Activated naive CD8-positive, alpha-beta T cell treated with anti-CD3 and anti-CD28 coated beads for 36 hours (primary cell): Measurements from ENCODE around the gene BTBD16. TPM values are rescaled to one million over a fixed set of nuclear protein-coding genes. Genes with fewer than 3 reads are reported as not detected.

ENCODE experiments used
- DNase-seq: peaks from one replicate; pipeline ENCODE4 v3.0.0; 2021
- H3K27ac Mint-ChIP-seq: one replicate; pipeline ENCODE4 v1.8.0; 2022; ENCODE audit warnings: mild to moderate bottlenecking, moderate library complexity, mixed read lengths
- H3K27me3 Mint-ChIP-seq: one replicate; pipeline ENCODE4 v1.8.0; 2022; ENCODE audit warnings: mild to moderate bottlenecking, mixed read lengths
- H3K36me3 Mint-ChIP-seq: one replicate; pipeline ENCODE4 v1.8.0; 2021; ENCODE audit warnings: mild to moderate bottlenecking, mixed read lengths
- H3K4me1 Mint-ChIP-seq: one replicate; pipeline ENCODE4 v1.8.0; 2021; ENCODE audit warnings: mixed read lengths
- H3K4me3 Mint-ChIP-seq: one replicate; pipeline ENCODE4 v1.8.0; 2022; ENCODE audit warnings: mild to moderate bottlenecking, moderate library complexity, mixed read lengths
- H3K9me3 Mint-ChIP-seq: one replicate; pipeline ENCODE4 v1.8.0; 2022; ENCODE audit warnings: mixed read lengths
- total RNA-seq, 2 experiments: library from RNA; stranded (reverse); gene quantifications; one replicate each; pipeline ENCODE4 v1.2.3, GENCODE V29; 2021

The BTBD16 gene
- total RNA-seq, 2 experiments from 2014 or later, result not detected

GRCh38 chr10:122304054-122304579 is 33.0 kb downstream of the BTBD16 start:
- Mint-ChIP-seq H3K36me3 (no peaks in the 10 kb centered on the region), H3K27ac (no peak overlapping the region), H3K9me3 (peaks cover 7% of the 10 kb centered on the region), H3K4me1 (peaks cover 4% of the 10 kb centered on the region), H3K4me3 (no peak overlapping the region), H3K27me3 (no peaks in the 10 kb centered on the region)
- no peak for DNase-seq

GRCh38 chr10:122306282-122306681 is 35.2 kb downstream of the BTBD16 start:
- DNase-seq, result no peak
- Mint-ChIP-seq H3K27me3 (peaks cover 4% of the 10 kb centered on the region), H3K9me3 (peaks cover 7% of the 10 kb centered on the region), H3K27ac (no peak overlapping the region), H3K4me3 (no peak overlapping the region), H3K4me1 (peaks cover 4% of the 10 kb centered on the region), H3K36me3 (no peaks in the 10 kb centered on the region)

GRCh38 chr10:122306744-122307143 is 35.6 kb downstream of the BTBD16 start:
- no peak overlapping the region for H3K27ac Mint-ChIP-seq
- H3K36me3 Mint-ChIP-seq, result no peaks in the 10 kb centered on the region
- no peak for DNase-seq
- peaks cover 7% of the 10 kb centered on the region for H3K9me3 Mint-ChIP-seq
- H3K27me3 Mint-ChIP-seq, result peaks cover 4% of the 10 kb centered on the region
- H3K4me1 Mint-ChIP-seq, result peaks cover 4% of the 10 kb centered on the region
- no peak overlapping the region for H3K4me3 Mint-ChIP-seq

GRCh38 chr10:122307669-122308416 is 36.7 kb downstream of the BTBD16 start:
- peaks cover 9% of the 10 kb centered on the region for H3K27me3 Mint-ChIP-seq
- H3K9me3 Mint-ChIP-seq, result peaks cover 7% of the 10 kb centered on the region
- no peak for DNase-seq
- H3K27ac Mint-ChIP-seq, result no peak overlapping the region
- H3K36me3 Mint-ChIP-seq, result no peaks in the 10 kb centered on the region
- H3K4me3 Mint-ChIP-seq, result no peak overlapping the region
- H3K4me1 Mint-ChIP-seq, result peaks cover 4% of the 10 kb centered on the region

- Mint-ChIP-seq H3K27me3 (peaks cover 12% of the 10 kb centered on the region), H3K36me3 (no peaks in the 10 kb centered on the region), H3K4me3 (no peak overlapping the region), H3K4me1 (peaks cover 4% of the 10 kb centered on the region), H3K9me3 (peaks cover 7% of the 10 kb centered on the region), H3K27ac (no peak overlapping the region)
- DNase-seq, result no peak
These were observed 37.5 kb downstream of the BTBD16 start for GRCh38 chr10:122308417-122309141.

- peaks cover 5% of the 10 kb centered on the region for H3K9me3 Mint-ChIP-seq
- DNase-seq, result no peak
- H3K36me3 Mint-ChIP-seq, result no peaks in the 10 kb centered on the region
- H3K27ac Mint-ChIP-seq, result no peak overlapping the region
- H3K4me3 Mint-ChIP-seq, result no peak overlapping the region
- H3K4me1 Mint-ChIP-seq, result peaks cover 4% of the 10 kb centered on the region
- H3K27me3 Mint-ChIP-seq, result peaks cover 19% of the 10 kb centered on the region
These were observed 39.4 kb downstream of the BTBD16 start for GRCh38 chr10:122310311-122311050.

- no peaks in the 10 kb centered on the region for H3K36me3 Mint-ChIP-seq
- H3K4me1 Mint-ChIP-seq, result peaks cover 4% of the 10 kb centered on the region
- H3K4me3 Mint-ChIP-seq, result no peak overlapping the region
- no peaks in the 10 kb centered on the region for H3K9me3 Mint-ChIP-seq
- DNase-seq, result no peak
- no peak overlapping the region for H3K27ac Mint-ChIP-seq
- H3K27me3 Mint-ChIP-seq, result peaks cover 19% of the 10 kb centered on the region
These were observed 39.9 kb downstream of the BTBD16 start for GRCh38 chr10:122311051-122311410.

- no peaks in the 10 kb centered on the region for H3K36me3 Mint-ChIP-seq
These were observed 40.6 kb downstream of the BTBD16 start for GRCh38 chr10:122311716-122312115.

GRCh38 chr10:122316224-122316884 is 45.3 kb downstream of the BTBD16 start:
- DNase-seq, result no peak
- H3K27me3 Mint-ChIP-seq, result peaks cover 15% of the 10 kb centered on the region
- no peaks in the 10 kb centered on the region for H3K9me3 Mint-ChIP-seq
- no peaks in the 10 kb centered on the region for H3K36me3 Mint-ChIP-seq
- H3K27ac Mint-ChIP-seq, result no peak overlapping the region
- no peak overlapping the region for H3K4me3 Mint-ChIP-seq
- no peaks in the 10 kb centered on the region for H3K4me1 Mint-ChIP-seq

More at GRCh38 chr10:122311716-122312115, 40.6 kb downstream of the BTBD16 start:
- Mint-ChIP-seq H3K4me1 (peaks cover 4% of the 10 kb centered on the region), H3K4me3 (no peak overlapping the region), H3K27me3 (peaks cover 19% of the 10 kb centered on the region), H3K9me3 (no peaks in the 10 kb centered on the region), H3K27ac (no peak overlapping the region)
- DNase-seq, result no peak

GRCh38 chr10:122321960-122322359 is 50.9 kb downstream of the BTBD16 start:
- Mint-ChIP-seq H3K27ac (no peak overlapping the region), H3K36me3 (no peaks in the 10 kb centered on the region), H3K4me3 (no peak overlapping the region), H3K27me3 (peaks cover 17% of the 10 kb centered on the region), H3K9me3 (no peaks in the 10 kb centered on the region), H3K4me1 (no peaks in the 10 kb centered on the region)
- DNase-seq, result no peak

- Mint-ChIP-seq H3K36me3 (no peaks in the 10 kb centered on the region), H3K4me3 (no peak overlapping the region), H3K4me1 (no peaks in the 10 kb centered on the region), H3K27ac (no peak overlapping the region), H3K27me3 (peaks cover 18% of the 10 kb centered on the region), H3K9me3 (no peaks in the 10 kb centered on the region)
- DNase-seq, result no peak
These were observed 52.1 kb downstream of the BTBD16 start for GRCh38 chr10:122323189-122323588.

GRCh38 chr10:122323941-122324675 is 53.0 kb downstream of the BTBD16 start:
- Mint-ChIP-seq H3K4me3 (no peak overlapping the region), H3K9me3 (no peaks in the 10 kb centered on the region), H3K4me1 (no peaks in the 10 kb centered on the region), H3K36me3 (no peaks in the 10 kb centered on the region), H3K27ac (no peak overlapping the region), H3K27me3 (peaks cover 21% of the 10 kb centered on the region)
- DNase-seq, result no peak

GRCh38 chr10:122325235-122325634 is 54.1 kb downstream of the BTBD16 start:
- Mint-ChIP-seq H3K4me3 (no peak overlapping the region), H3K9me3 (no peaks in the 10 kb centered on the region), H3K27ac (no peak overlapping the region), H3K27me3 (peaks cover 30% of the 10 kb centered on the region), H3K4me1 (no peaks in the 10 kb centered on the region), H3K36me3 (no peaks in the 10 kb centered on the region)
- DNase-seq, result no peak

GRCh38 chr10:122326385-122326784 is 55.3 kb downstream of the BTBD16 start:
- Mint-ChIP-seq H3K36me3 (no peaks in the 10 kb centered on the region), H3K4me1 (no peaks in the 10 kb centered on the region), H3K27ac (no peak overlapping the region), H3K27me3 (peaks cover 39% of the 10 kb centered on the region), H3K9me3 (no peaks in the 10 kb centered on the region), H3K4me3 (no peak overlapping the region)
- no peak for DNase-seq
